BLaER1 treated with 17β-estradiol and CSF1 and Interleukin-3, amounts not matched to agents 10 nM and 100 nM (cell line): ENCODE measurements around the gene DHRS4.

Experiments
- H3K27ac ChIP-seq, 11 experiments: shearing (Covaris generic); formaldehyde crosslinking; 2 replicates each; pipeline ENCODE4 v1.8.1; 2022
- H3K27me3 ChIP-seq, 11 experiments: shearing (Covaris generic); formaldehyde crosslinking; 2 replicates each; pipeline ENCODE4 v1.8.1; 2022
- H3K36me3 ChIP-seq, 11 experiments: shearing (Covaris generic); formaldehyde crosslinking; 2 replicates each; pipeline ENCODE4 v1.8.1; 2022
- H3K4me1 ChIP-seq, 10 experiments: shearing (Covaris generic); formaldehyde crosslinking; 2 replicates each; pipeline ENCODE4 v1.8.1; 2022
- H3K4me2 ChIP-seq, 11 experiments: shearing (Covaris generic); formaldehyde crosslinking; 2 replicates each; pipeline ENCODE4 v1.8.1; 2022
- H3K4me3 ChIP-seq, 10 experiments: shearing (Covaris generic); formaldehyde crosslinking; 2 replicates each; pipeline ENCODE4 v1.8.1; 2022
- H3K9ac ChIP-seq, 11 experiments: shearing (Covaris generic); formaldehyde crosslinking; 2 replicates each; pipeline ENCODE4 v1.8.1; 2022
- H3K9me3 ChIP-seq, 11 experiments: shearing (Covaris generic); formaldehyde crosslinking; replicated peaks in 1 of 11; 2 replicates each; pipeline ENCODE4 v1.8.1; 2022
- H4K20me1 ChIP-seq, 11 experiments: shearing (Covaris generic); formaldehyde crosslinking; 2 replicates each; pipeline ENCODE4 v1.8.1; 2022
- Cebpa-rat ChIP-seq, 11 experiments: shearing (Covaris generic); IDR thresholded peaks; 2 replicates each; pipeline ENCODE4 v1.8.1; 2022

The DHRS4 gene

DNA sequence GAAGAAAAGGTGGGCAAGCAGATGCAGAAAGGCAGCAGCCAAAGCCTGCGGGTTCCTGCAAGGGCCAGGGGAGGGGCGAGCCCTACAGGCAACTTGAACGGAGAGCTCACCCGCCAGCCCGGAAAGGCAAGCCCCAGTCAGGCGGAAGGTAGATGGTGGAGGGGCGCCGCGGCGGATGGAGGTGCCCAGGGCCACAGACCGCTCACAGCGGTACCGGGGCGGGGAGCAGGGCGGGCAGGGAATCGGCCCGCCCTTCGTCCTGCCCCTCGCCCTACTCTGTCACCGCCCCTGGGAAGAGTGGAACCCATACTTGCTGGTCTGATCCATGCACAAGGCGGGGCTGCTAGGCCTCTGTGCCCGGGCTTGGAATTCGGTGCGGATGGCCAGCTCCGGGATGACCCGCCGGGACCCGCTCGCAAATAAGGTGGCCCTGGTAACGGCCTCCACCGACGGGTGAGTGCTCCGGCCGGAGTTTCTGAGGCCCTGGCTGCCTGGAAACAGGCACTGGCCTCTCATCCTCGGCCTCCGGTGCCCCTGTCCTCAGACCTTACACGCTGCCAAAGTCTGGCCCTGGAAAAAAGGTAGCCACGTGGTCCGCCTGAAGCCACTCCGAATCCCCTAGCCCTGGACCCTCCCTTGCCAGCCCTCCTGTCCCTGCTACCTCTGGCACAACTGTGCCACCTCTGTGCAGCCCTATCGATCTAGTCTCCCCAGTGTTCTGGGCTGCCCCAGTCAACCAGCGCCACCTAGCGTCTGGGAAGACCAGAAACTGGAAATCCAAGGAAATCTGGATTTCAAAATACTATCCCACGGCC, at the start of gene DHRS4:
Gene DHRS4, plus strand, starts transcription at position 307 of the 815 bp plus-strand sequence. Its CDS starts 19 bp downstream, at position 326.
- peak within 1 kb of the TSS; percentile 82 to 93 (median 88) for H3K4me2 ChIP-seq
- H3K4me3 ChIP-seq: peak within 1 kb of the TSS; percentile 69 to 90 (median 82)
- no peak for TF ChIP-seq Cebpa-rat (IDR thresholded peaks at IDR 0.05)

GRCh38 chr14:23910101-23910875, 43.3 kb upstream of the DHRS4 start:
- H3K27me3 ChIP-seq: no peaks in the 10 kb centered on the region
- no peaks in the 10 kb centered on the region for H3K36me3 ChIP-seq
- H3K27ac ChIP-seq: no peak overlapping the region
- H3K4me3 ChIP-seq: no peak overlapping the region
- H3K9me3 ChIP-seq: no peaks in the 10 kb centered on the region
- H3K9ac ChIP-seq: no peak overlapping the region
- no peak for TF ChIP-seq Cebpa-rat (IDR thresholded peaks at IDR 0.05)
- no peaks in the 10 kb centered on the region for H4K20me1 ChIP-seq
- H3K4me2 ChIP-seq: no peak overlapping the region
- no peaks in the 10 kb centered on the region; a peak in 1 of 20 replicates for H3K4me1 ChIP-seq

More for the DNA sequence above, at the start of gene DHRS4:
- H3K4me1 ChIP-seq: peaks cover 14 to 20% (median 17%) of the 10 kb centered on the region in 10 experiments; a peak in 19 of 20 replicates
- H4K20me1 ChIP-seq: no peaks in the 10 kb centered on the region
- H3K27ac ChIP-seq: peak within 1 kb of the TSS; percentile 57 to 88 (median 82)
- peaks cover 20 to 33% (median 30%) of the 10 kb centered on the region in 11 experiments for H3K9me3 ChIP-seq
- peaks cover 0 to 20% (median 10%) of the 10 kb centered on the region in 11 experiments; a peak in 9 of 22 replicates for H3K36me3 ChIP-seq
- peak within 1 kb of the TSS; percentile 82 to 91 (median 86) for H3K9ac ChIP-seq
- no peaks in the 10 kb centered on the region for H3K27me3 ChIP-seq

DNA sequence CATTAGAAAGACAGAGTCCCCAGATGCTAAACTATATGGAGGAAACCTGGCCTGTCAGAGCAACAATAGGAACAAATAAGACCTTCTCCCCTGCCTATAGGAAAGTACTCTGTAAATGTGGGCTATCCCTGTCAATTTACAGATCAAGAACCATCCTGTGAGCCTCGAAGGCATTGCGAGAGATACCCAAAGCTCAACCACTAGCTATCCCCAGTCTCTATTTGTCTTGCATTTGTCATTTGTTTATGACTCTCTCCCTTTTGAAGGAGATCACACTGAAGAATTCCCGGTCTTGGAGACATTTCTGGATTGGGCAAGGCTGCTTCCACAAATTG, 42.7 kb upstream of the DHRS4 start:
- no peak for TF ChIP-seq Cebpa-rat (IDR thresholded peaks at IDR 0.05)
- Histone ChIP-seq H3K36me3 (no peaks in the 10 kb centered on the region), H3K4me3 (no peak overlapping the region), H3K27me3 (no peaks in the 10 kb centered on the region), H4K20me1 (no peaks in the 10 kb centered on the region), H3K9me3 (no peaks in the 10 kb centered on the region), H3K9ac (no peak overlapping the region), H3K4me2 (no peak overlapping the region), H3K4me1 (no peaks in the 10 kb centered on the region; a peak in 1 of 20 replicates), H3K27ac (no peak overlapping the region)

DNA sequence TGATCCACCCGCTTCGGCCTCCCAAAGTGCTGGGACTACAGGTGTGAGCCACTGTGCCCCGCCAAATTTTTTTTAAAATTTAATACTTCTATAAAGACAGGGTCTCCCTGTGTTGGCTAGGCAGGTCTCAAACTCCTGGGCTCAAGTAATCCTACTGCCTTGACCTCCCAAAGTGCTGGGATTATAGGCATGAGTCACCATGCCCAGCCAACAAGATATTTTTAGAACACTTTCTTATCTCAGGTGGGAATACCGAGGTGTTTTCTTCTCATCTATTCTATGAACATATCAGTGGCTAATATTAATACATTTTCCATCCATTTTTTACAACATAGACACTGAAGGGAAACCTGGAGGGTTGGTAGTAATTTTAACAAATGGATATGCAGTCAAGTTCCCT, 38.0 kb upstream of the DHRS4 start:
- no peaks in the 10 kb centered on the region for H4K20me1 ChIP-seq
- H3K9me3 ChIP-seq: peaks cover 15 to 20% (median 18%) of the 10 kb centered on the region in 11 experiments
- H3K4me3 ChIP-seq: no peak overlapping the region
- H3K36me3 ChIP-seq: no peaks in the 10 kb centered on the region
- no peak overlapping the region for H3K4me2 ChIP-seq
- no peaks in the 10 kb centered on the region; a peak in 1 of 20 replicates for H3K4me1 ChIP-seq
- TF ChIP-seq Cebpa-rat (IDR thresholded peaks at IDR 0.05): no peak
- no peaks in the 10 kb centered on the region for H3K27me3 ChIP-seq
- no peak overlapping the region for H3K27ac ChIP-seq
- no peak overlapping the region for H3K9ac ChIP-seq

- Histone ChIP-seq H4K20me1 (no peaks in the 10 kb centered on the region), H3K4me2 (no peak overlapping the region), H3K27me3 (no peaks in the 10 kb centered on the region), H3K9ac (no peak overlapping the region), H3K27ac (no peak overlapping the region), H3K9me3 (peaks cover 15 to 20% (median 18%) of the 10 kb centered on the region in 11 experiments), H3K4me1 (no peaks in the 10 kb centered on the region; a peak in 1 of 20 replicates), H3K4me3 (no peak overlapping the region), H3K36me3 (no peaks in the 10 kb centered on the region)
- TF ChIP-seq Cebpa-rat (IDR thresholded peaks at IDR 0.05): no peak
Observed at GRCh38 chr14:23916004-23916403, 37.6 kb upstream of the DHRS4 start.

DNA sequence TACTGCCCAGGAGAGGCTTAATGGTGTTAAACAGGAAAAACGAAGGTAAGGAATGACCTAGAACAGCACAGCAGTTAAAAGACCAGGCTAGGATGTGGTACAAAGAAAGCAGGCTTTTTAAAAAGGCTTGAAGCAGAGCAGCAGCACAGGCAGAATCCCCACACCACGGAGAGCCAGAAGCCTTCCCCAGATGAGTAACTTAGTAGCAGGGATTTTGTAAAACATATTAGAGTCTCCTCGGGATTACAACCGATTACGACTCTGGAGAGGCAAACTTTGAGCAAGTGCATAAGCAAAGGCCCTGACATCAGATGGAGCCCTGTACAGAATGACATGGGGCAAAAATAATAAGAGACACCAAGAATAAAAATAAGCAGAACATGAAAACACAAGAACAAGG, 37.1 kb upstream of the DHRS4 start:
- Histone ChIP-seq H3K27me3 (no peaks in the 10 kb centered on the region), H3K36me3 (no peaks in the 10 kb centered on the region), H3K9me3 (peaks cover 15 to 20% (median 18%) of the 10 kb centered on the region in 11 experiments), H3K9ac (no peak overlapping the region), H3K27ac (no peak overlapping the region), H3K4me2 (no peak overlapping the region), H4K20me1 (no peaks in the 10 kb centered on the region), H3K4me1 (no peaks in the 10 kb centered on the region; a peak in 1 of 20 replicates), H3K4me3 (no peak overlapping the region)
- TF ChIP-seq Cebpa-rat (IDR thresholded peaks at IDR 0.05): no peak

DNA sequence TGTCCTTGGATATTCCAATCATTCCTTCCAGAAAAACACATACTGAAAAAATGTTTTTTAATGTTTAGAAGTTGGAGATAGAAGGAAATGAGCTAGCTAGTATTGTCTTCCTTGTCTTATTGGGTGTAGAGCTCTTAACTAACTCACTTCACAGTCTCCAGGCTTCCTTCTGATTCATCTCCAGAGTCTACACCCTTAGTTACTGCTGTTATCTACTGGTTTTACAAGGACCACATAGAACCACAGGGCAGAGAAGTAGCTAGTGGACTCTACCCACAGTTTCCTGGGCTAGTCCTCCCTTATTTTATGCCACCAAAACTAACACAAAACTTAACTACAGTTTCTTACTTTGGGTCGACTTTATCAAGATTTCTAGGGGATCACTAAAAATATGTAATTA, 31.0 kb upstream of the DHRS4 start:
- Histone ChIP-seq H3K9me3 (peaks cover 10 to 12% (median 10%) of the 10 kb centered on the region in 11 experiments), H3K4me3 (no peak overlapping the region), H4K20me1 (no peaks in the 10 kb centered on the region), H3K9ac (no peak overlapping the region), H3K36me3 (no peaks in the 10 kb centered on the region), H3K27me3 (no peaks in the 10 kb centered on the region), H3K4me1 (no peaks in the 10 kb centered on the region), H3K4me2 (no peak overlapping the region), H3K27ac (no peak overlapping the region)
- TF ChIP-seq Cebpa-rat (IDR thresholded peaks at IDR 0.05): no peak

DNA sequence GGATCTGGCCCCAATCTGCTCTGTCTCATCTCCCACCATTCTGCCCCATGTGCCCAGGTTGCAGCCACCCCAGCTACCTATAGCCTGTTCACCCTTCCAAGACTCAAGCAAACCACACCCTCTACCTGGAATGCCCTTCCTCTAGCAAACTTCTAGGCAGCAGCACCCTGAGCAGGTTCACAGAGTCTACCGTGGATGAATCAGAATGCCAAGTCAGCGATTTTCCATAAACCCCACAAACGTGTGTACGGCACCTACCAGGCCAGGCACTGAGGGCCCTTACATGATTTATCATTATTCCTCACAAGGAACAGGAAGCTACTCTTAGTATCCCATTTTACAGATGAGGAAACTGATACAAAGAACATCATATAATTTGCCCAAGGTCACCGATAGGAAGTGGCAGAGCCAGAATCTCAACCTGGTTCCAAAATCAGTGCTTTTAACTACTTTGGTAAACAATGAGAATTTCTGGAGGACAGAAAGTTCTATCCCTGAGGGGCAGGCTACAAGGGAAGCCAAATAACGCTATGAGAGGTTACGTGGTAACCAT, 28.0 kb upstream of the DHRS4 start:
- no peak for TF ChIP-seq Cebpa-rat (IDR thresholded peaks at IDR 0.05)
- Histone ChIP-seq H3K4me3 (no peak overlapping the region), H3K4me1 (no peaks in the 10 kb centered on the region), H3K9me3 (no peaks in the 10 kb centered on the region), H3K27ac (no peak overlapping the region), H3K9ac (no peak overlapping the region), H3K27me3 (no peaks in the 10 kb centered on the region), H3K4me2 (no peak overlapping the region), H4K20me1 (no peaks in the 10 kb centered on the region), H3K36me3 (no peaks in the 10 kb centered on the region)

DNA sequence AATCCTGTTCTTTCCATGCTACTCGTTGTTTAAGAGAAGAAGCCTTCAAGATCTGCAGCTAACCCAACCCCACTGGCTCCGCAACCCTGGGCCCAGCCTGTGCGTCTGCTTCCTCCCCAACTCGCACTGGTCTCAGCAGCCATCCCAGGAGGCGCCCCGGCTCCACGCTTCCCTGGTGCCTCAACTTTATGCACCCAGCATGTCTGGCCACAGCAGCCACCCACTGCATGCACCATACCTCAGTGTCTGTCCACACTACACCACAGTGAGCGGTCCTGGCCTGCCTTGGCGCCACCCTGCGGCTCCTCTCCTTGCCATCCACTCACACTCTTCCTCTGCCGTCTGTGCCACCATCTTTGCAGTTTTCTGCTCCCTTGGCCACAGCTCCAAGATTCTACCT, 27.0 kb upstream of the DHRS4 start:
- no peak overlapping the region for H3K9ac ChIP-seq
- no peaks in the 10 kb centered on the region for H3K27me3 ChIP-seq
- no peak for TF ChIP-seq Cebpa-rat (IDR thresholded peaks at IDR 0.05)
- no peaks in the 10 kb centered on the region for H3K36me3 ChIP-seq
- no peak overlapping the region for H3K4me3 ChIP-seq
- H3K27ac ChIP-seq: no peak overlapping the region
- no peaks in the 10 kb centered on the region for H3K4me1 ChIP-seq
- no peaks in the 10 kb centered on the region for H4K20me1 ChIP-seq
- no peaks in the 10 kb centered on the region for H3K9me3 ChIP-seq
- no peak overlapping the region for H3K4me2 ChIP-seq
